GM19240 (cell line): ENCODE data around the gene GDF10.

Source experiments
- DNase-seq: peaks from one replicate; pipeline ENCODE4 v3.0.0; 2011; ENCODE audit warnings: low spot score; ENCODE audit not compliant: insufficient read length

The GDF10 gene

DNA sequence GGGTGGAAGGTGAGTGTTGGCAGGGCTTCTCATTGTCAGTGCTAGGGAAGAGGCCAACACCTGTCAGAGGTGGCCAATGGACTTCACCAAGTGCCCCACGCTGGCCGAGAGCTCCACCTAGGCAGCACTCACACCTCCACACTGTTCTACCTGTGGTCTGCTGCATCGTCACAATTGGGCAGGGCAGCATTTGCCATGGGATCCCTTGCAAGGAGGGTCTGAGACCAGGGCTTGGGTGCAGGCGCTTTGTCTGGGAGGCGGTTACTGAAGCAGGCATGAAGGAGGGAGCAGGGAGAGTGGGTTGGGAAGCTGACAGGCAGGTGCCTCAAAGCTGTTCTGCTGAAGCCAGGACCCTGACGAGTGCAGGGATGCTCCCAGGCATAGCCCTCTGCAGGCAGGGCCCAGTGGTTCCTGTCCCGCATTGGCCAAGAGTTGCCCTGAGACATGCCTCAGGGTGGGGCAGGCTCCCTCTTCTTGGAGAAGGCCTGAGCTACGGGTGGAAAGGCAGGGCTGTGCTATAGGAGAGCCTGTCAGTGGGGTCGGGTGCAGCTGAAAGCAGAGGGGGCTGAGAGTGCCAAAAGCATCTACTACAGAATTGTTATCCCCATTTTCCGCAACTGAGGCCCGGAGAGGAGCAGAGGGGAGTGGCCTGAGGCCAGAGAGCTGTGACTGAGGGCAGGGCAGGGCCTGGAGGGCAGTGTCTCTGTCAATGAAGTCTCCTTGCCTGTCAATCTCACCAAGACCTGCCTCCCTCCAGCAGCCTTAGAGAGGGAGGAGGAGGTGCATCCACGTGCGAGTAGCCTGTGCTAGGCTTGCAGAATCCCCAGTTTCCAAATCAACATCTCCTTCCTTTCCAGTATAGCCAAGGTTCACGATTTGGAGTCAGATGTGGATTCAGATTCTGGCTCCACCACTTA, 52.2 kb downstream of the GDF10 start:
- no peak for DNase-seq

- no peak for DNase-seq
Observed at GRCh38 chr10:47353351-47353750, 53.4 kb downstream of the GDF10 start.

GRCh38 chr10:47354165-47354564, 54.2 kb downstream of the GDF10 start:
- no peak for DNase-seq

DNA sequence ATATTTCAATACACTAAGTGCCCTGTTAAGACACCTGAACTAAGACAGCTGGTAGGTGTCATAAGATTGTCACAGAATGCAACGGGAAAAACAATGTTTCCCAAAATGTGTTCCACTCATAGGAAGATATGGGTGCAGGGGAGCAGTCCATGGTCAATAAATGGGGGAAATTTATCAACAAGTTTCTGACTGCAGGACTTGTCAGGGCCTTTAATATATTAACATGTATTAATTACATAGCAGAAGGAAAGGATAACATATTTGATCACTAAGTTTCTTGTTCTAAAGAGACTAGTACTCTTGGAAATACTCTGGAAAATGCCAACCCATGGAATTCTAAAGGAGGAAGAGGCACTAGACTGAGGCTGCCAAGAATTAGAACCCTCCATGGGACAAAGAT, 54.9 kb downstream of the GDF10 start:
- no peak for DNase-seq

DNA sequence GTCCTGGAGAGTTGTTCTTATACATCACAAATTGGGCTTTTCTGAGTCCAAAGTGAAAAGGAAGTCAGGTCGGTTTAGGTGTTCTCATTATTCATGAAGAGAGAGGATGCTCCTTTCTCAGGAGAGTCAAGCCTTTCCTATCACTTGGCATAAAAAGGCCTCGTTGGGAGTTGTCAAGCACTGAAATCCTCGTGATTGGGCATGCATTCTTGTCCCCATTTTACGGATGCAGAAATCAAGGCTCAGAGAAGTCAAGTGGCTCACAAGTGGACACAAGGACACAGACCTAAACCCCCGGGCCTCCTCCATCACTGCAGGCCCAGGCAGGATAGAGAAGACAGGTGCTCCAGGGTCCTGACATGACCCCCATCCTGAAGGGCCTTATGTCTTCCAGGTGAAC, 56.7 kb downstream of the GDF10 start:
- DNase-seq, result no peak

DNA sequence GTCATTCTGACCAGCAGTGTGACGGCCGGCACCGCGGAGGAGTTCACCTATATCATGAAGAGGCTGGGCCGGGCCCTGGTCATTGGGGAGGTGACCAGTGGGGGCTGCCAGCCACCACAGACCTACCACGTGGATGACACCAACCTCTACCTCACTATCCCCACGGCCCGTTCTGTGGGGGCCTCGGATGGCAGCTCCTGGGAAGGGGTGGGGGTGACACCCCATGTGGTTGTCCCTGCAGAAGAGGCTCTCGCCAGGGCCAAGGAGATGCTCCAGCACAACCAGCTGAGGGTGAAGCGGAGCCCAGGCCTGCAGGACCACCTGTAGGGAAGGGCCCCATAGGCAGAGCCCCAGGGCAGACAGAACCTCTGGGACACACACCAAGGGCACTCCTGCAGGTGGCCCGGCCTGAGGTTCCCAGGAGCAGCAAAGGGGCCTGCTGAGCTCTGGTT, 57.2 kb downstream of the GDF10 start:
- DNase-seq, result no peak

DNA sequence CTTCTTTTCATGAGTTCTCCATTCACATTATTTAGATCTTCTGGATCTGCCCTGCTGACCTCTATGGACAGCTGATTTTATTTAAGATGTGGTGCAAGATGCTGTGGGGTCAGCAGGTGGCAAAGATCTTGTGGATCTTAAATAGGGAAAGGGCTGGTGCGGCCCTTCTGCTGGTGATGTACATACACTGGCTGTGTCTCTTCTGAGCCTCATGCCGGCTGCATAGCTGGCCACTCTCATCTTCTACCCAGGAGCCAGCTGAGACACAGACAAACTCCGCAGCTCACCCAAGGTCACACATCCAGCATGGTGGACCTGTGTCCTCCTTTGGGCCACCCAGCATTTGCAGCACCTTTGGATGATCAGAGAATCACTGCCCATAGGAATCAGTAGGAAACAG, 57.9 kb downstream of the GDF10 start:
- DNase-seq, result no peak

GRCh38 chr10:47358457-47358856, 58.5 kb downstream of the GDF10 start:
- DNase-seq, result no peak

DNA sequence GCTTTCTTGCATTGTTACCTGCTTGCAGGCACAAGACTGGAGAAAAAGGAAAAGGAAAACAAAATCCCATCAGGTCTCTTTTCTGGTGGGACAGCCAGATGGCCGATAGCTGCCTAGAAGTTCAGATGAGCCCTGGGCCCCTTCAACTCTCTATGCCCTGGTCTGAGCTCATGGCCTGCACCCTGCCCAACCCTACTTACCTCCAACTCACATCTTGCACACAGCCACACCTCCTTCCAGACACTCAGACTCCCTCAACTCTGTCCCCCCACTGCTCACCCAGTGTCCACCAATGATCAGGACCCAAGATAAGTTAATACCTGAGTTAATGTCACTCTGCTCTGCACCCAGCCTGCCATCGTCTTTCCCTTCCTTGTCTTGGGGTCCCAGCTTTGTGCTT, 59.1 kb downstream of the GDF10 start:
- no peak for DNase-seq

DNA sequence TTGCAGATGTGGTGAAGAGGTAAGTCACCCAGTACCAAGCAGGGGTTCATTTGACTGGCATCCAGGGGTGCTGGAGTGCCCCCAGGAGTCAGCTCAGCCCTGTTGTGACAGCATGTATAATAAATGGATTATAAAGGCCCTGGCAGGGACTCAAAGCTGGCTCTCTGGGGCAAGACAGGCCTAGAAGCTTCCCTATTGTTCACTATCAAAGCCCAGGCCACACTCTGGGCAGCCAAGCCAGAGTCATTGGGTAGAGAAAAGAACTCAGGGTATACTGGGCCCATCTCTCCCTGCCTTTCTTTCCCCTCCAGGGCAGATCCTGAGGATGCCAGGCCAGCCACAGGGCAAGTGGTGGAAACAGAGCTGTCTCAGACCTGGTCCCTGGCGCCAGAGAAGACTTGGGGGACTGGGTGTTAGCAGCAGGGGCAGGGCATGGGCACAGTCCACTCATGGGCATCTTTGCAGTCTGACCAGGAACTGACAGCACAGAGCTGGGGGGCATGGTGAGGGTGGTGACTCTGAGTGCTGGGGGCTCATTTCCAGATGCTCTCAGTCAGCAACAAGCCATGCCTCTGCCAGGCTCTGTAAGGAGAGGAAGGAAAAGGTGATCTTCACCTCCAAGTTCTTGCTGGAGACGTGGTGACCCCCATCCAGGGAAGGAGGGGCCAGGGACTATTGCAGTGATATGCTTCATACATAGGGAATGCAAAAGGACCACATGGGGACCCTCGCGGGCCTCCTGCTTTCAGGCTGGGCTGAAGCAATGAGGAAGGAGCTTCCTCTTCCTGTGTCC, 59.8 kb downstream of the GDF10 start:
- DNase-seq, result no peak

- no peak for DNase-seq
Observed at GRCh38 chr10:47360419-47361040, 60.5 kb downstream of the GDF10 start.

GRCh38 chr10:47361293-47361692, 61.3 kb downstream of the GDF10 start:
- peak; percentile 24 for DNase-seq

DNA sequence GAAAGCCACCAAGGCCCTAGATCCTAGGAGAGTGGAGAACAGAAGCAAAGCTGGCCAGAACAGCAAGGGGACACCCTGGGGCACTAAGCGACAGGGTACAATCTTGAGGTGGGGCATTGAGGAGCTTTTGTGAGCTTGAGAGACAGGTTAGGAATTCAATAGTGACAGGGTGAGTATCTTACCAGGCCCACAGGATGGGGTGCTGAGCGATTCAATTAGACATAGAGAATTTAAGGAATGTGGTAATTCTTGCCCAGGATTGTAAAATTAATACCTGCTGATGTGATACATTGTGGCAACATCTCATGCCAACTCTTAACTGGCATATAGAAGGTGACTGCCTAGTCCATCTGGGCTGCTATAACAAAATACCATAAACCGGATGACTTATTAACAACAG, 62.2 kb downstream of the GDF10 start:
- no peak for DNase-seq
